ENCODE measurements around the gene IL6.

DNA sequence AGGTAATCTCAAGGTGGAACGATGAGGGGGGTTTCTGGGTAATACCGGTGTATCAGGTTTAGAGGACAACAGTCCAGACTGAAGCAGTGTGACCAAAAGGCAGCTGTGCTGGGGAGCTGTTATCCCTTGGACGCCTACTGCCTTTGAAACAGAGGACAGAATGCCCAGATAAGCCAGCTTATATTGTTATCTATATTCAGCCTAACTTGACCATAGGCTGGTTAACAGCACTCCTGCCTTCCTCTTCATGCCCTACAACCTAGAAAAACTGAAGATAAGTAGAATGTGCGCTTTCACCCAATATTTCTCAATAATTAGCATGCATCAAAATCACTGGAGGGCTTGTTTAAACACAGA, 44.9 kb downstream of the IL6 start:
- TF ChIP-seq POLR2A (IDR thresholded peaks at IDR 0.05; ENCODE audit: low read depth, low read length), result no peak
- no peak for TF ChIP-seq TAF1 (IDR thresholded peaks at IDR 0.05; ENCODE audit: low read depth, low read length)
- no peak for TF ChIP-seq POLR2AphosphoS5 (IDR thresholded peaks at IDR 0.05; ENCODE audit: low read depth, low read length)
